ES-I3 (cell line): ENCODE results near the gene LOC128125822.
"Not testable (repeated sequence)": the region's sequence is repeated elsewhere in the genome, so short reads cannot be mapped to it uniquely, and the experiment has no call there.

Experiments used
- H3K36me3 ChIP-seq: 2 replicates; pipeline ENCODE4 v1.6.1; 2013; ENCODE audit warnings: mild to moderate bottlenecking, low read length, control low read depth, moderate library complexity; ENCODE audit not compliant: insufficient read depth
- H3K4me1 ChIP-seq: 2 replicates; pipeline ENCODE4 v1.6.1; 2013; ENCODE audit warnings: mild to moderate bottlenecking, control low read depth, low read length; ENCODE audit not compliant: insufficient read depth
- H3K9ac ChIP-seq: 2 replicates; pipeline ENCODE4 v1.6.1; 2013; ENCODE audit warnings: low read depth, mild to moderate bottlenecking, low read length, moderate library complexity
- H3K9me3 ChIP-seq: 2 replicates; pipeline ENCODE4 v1.6.1; 2013; ENCODE audit warnings: mild to moderate bottlenecking, low read length, moderate library complexity; ENCODE audit not compliant: control insufficient read depth, insufficient read depth

Gene LOC128125822

DNA sequence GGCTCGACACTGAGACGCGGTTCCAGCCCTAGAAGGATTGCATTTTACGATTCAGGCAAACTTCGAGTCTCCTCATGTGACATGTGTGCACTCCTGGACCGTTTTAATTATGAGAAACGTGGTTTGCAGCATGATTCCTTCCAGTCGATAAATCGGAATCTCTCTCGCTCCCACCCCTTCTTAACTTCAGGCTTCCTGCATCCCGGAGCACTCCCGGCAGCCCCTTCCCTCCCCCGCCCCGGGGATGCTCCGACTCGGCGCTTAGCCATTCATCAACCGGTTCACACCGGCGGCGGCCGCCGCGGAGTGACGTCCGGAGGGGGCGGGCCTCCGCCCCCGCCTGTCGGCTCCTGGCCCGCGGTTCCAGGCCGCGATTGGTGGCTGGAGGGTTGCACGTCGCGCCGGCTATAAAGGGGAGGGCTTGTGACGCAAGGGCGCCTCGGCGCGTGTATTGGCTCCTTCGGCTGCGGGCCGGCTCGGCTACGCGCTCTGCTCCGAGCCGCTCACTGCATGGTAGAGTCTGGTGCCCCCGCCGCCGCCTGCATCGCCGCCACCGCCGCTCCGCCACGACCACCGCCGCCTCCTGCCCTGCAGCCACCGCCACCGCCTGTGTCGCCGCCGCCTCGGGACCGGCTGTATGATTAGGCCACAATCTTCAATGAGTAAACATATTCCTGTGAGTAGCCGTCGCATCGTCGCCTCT, at the start of gene LOC128125822, which contains the start of gene PTP4A1:
Gene LOC128125822 (plus strand): TSS at position 437 of the 703 bp plus-strand sequence.
Gene PTP4A1 (plus strand): TSS at position 437 of the 703 bp plus-strand sequence. CDS start 4,401 bp downstream, outside the sequence.
- H3K36me3 ChIP-seq = peaks cover 7% of the 10 kb centered on the region
- H3K4me1 ChIP-seq = no peaks in the 10 kb centered on the region; the same call in 1 of the 2 replicates
- peak within 1 kb of the TSS; percentile 83 for H3K9ac ChIP-seq
- no peaks in the 10 kb centered on the region for H3K9me3 ChIP-seq

DNA sequence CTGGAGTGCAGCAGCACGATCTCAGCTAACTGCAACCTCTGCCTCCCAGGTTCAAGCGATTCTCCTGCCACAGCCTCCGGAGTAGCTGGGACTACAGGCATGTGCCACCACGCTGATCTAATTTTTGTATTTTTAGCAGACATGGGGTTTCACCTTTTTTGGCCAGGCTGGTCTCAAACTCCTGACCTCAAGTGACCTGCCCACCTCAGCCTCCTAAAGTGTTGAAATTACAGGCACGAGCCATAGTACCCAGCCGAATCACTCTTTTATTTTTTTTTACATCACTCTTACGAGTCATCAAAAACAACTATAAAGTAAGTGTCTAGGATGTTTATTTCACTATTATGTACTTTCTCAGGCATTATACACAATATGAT, 49.4 kb upstream of the LOC128125822 start:
- H3K4me1 ChIP-seq, H3K9ac ChIP-seq, H3K9me3 ChIP-seq, H3K36me3 ChIP-seq: not testable (repeated sequence)

- Histone ChIP-seq H3K9ac (no peak overlapping the region), H3K36me3 (no peaks in the 10 kb centered on the region), H3K4me1 (no peaks in the 10 kb centered on the region), H3K9me3 (no peaks in the 10 kb centered on the region)
Observed at GRCh38 chr6:63523630-63524029, 48.6 kb upstream of the LOC128125822 start.

GRCh38 chr6:63525186-63525878, 46.9 kb upstream of the LOC128125822 start:
- Histone ChIP-seq H3K36me3 (no peaks in the 10 kb centered on the region), H3K9me3 (no peaks in the 10 kb centered on the region), H3K9ac (no peak overlapping the region), H3K4me1 (no peaks in the 10 kb centered on the region)

DNA sequence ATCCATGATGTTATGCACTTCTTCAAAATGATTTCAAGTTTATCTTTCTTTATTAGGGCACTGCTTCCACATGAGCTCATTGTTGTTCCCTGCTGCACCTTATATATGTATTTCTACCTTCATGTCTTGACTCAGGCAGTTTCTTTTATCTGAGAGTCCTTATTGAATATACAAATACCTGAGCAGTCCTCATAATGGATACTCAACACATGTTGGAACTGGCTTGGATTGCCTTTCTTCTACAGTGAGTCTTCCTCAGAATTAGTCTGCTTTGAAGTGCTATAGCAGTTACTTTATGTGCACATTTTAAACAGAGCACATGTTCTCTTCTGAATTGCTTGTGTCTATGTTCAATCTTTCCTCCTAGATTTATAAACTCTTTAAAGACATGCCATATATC, 45.3 kb upstream of the LOC128125822 start:
- H3K4me1 ChIP-seq = no peaks in the 10 kb centered on the region
- no peaks in the 10 kb centered on the region for H3K36me3 ChIP-seq
- H3K9me3 ChIP-seq = no peaks in the 10 kb centered on the region
- no peak overlapping the region for H3K9ac ChIP-seq

DNA sequence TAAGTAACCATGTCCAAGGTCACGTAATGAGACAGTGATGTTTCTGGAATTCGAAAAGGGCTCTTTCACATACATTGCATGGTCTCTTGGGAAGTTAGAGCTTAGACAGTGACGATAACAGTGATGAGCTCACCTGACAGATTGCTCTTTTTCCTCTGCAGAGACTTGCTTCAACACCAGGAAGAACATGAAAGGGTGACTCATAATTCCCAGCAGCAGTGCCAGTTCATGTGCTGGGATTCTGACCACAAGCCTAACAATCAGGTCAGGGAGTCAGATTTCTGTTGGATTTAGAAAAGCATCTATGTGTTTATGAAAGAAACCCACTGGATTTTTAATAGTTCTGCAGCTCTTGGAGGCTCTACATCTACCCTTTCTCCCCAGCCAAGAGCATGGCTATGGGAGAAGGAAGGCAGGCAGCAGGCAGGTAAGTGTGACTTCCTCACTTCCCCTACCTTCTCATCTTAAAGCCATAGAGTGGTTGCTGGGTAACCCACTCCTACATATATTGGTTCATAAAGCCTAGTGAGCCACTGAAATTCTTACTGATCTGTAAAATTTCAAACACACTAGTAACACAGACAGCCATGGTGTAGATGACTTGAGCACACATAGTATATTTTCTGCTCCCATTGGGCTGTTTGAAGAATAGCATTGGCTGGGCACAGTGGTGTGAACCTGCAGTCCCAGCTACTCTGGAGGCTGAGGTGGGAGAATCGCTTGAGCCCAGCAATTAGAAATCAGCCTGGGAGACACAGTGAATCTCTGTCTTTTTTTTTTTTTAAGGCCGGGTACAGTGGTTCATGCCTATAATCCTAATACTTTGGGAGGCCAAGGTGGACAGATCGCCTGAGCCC, 44.4 kb upstream of the LOC128125822 start:
- Histone ChIP-seq H3K36me3 (no peaks in the 10 kb centered on the region), H3K9me3 (no peaks in the 10 kb centered on the region), H3K4me1 (no peaks in the 10 kb centered on the region), H3K9ac (no peak overlapping the region)

GRCh38 chr6:63529498-63529897, 42.8 kb upstream of the LOC128125822 start:
- no peaks in the 10 kb centered on the region for H3K36me3 ChIP-seq
- H3K9ac ChIP-seq = no peak overlapping the region
- no peaks in the 10 kb centered on the region for H3K9me3 ChIP-seq
- no peaks in the 10 kb centered on the region for H3K4me1 ChIP-seq

DNA sequence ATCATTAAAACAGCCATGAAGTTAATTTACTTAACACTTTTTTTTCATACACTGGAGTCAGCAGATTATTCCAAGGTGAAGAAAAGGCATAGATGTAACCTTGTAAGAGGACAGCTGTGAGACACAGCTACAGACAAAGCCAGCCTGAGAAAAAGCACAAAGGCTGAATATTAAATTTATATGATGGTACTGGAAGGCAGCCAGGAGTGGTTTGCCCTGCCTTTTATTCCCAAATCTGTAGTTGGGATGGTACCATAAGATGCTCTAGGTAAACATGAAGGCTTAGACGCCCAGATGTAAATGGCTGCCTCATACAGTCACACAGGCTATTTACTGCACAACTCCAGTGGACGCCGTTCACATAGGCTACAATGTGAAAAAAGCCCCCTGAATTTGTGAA, 42.1 kb upstream of the LOC128125822 start:
- Histone ChIP-seq H3K9me3 (no peaks in the 10 kb centered on the region), H3K36me3 (no peaks in the 10 kb centered on the region), H3K4me1 (no peaks in the 10 kb centered on the region), H3K9ac (no peak overlapping the region)

DNA sequence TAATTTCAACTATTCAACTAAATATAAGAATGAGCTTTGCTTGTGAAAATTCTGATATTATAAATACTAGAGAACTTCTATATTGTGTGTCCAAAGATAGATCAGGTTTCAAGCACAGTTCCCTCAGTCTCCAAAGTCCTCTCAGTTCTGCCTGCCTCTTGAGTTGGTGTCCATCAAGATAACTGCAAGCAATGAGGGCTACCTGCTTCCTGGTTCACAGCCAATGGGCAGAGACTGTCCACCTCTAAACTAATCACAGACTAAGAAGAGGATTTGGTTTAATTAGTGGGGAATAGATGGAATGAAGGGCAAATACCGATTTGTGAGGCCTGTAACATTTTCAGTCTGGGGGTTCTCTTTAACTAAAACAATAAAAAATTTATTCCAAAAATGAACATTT, 41.3 kb upstream of the LOC128125822 start:
- Histone ChIP-seq H3K9ac (no peak overlapping the region), H3K4me1 (no peaks in the 10 kb centered on the region), H3K36me3 (no peaks in the 10 kb centered on the region), H3K9me3 (no peaks in the 10 kb centered on the region)

GRCh38 chr6:63533026-63533425, 39.3 kb upstream of the LOC128125822 start:
- Histone ChIP-seq H3K4me1 (no peaks in the 10 kb centered on the region), H3K9ac (no peak overlapping the region), H3K36me3 (no peaks in the 10 kb centered on the region), H3K9me3 (no peaks in the 10 kb centered on the region)

- H3K4me1 ChIP-seq = no peaks in the 10 kb centered on the region
- H3K36me3 ChIP-seq = no peaks in the 10 kb centered on the region
- H3K9me3 ChIP-seq = no peaks in the 10 kb centered on the region
- H3K9ac ChIP-seq = no peak overlapping the region
Observed at GRCh38 chr6:63533952-63534351, 38.3 kb upstream of the LOC128125822 start.

GRCh38 chr6:63537201-63537958, 34.9 kb upstream of the LOC128125822 start:
- Histone ChIP-seq H3K4me1 (no peaks in the 10 kb centered on the region), H3K9me3 (no peaks in the 10 kb centered on the region), H3K9ac (no peak overlapping the region), H3K36me3 (no peaks in the 10 kb centered on the region)

DNA sequence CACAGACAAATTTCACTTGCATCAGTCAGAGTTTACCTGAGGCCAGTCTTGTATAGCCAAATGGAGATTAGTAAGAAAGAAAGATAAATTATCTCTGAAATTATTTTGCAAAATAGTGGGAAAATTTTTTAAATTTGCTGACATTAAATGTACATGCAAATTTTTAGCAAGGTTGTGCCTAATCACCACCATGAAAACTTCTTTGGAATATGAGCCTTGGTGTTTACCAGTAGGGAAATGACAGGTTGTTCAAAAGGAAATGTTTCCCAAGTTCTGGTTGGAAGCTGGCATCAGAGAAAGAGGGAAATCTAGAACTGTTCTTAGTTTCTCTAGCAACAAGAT, 34.4 kb upstream of the LOC128125822 start:
- H3K4me1 ChIP-seq = no peaks in the 10 kb centered on the region

DNA sequence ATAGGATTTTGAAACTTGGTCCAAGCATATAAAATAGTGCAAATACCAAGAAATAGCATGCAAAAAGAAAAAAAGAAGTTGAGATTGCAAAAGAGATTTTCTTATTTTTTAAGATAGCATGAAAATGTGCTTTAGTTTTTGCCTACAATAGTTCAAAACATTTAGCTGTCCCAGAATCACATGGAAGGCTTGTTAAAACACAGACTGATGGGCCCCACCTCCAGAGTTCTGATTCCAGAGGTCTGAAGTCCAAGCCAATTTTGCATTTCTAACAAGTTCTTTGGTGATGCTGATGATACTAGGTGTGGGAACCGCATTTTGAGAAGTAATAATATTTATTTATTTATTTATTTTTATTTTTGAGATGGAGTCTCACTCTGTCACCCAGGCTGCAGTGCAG, 33.7 kb upstream of the LOC128125822 start:
- no peaks in the 10 kb centered on the region for H3K4me1 ChIP-seq
- no peaks in the 10 kb centered on the region for H3K36me3 ChIP-seq
- no peaks in the 10 kb centered on the region for H3K9me3 ChIP-seq
- H3K9ac ChIP-seq = no peak overlapping the region

More for the DNA sequence above, 34.4 kb upstream of the LOC128125822 start:
- Histone ChIP-seq H3K9ac (no peak overlapping the region), H3K9me3 (no peaks in the 10 kb centered on the region), H3K36me3 (no peaks in the 10 kb centered on the region)
